EH (cell line): ENCODE data around the gene PTGR1.
A peak's percentile ranks its signal among the peaks of the same experiment; 100 is the strongest.
"Not testable (repeated sequence)": the region's sequence is repeated elsewhere in the genome, so short reads cannot be mapped to it uniquely, and the experiment has no call there.

Experiments
- DNase-seq: peaks from one replicate; pipeline ENCODE4 v3.0.0-alpha.2; 2015; ENCODE audit warnings: low read depth

Gene PTGR1

GRCh38 chr9:111599092-111599954 lies at the start of gene PTGR1:
Gene PTGR1, minus strand, starts transcription at chr9:111599647. Its CDS starts 2,225 bp downstream, at chr9:111597422.
- DNase-seq, result peak; percentile 90

- DNase-seq, result no peak
These were observed 49.6 kb upstream of the PTGR1 start for GRCh38 chr9:111649016-111649415.

GRCh38 chr9:111648066-111648465 lies 48.6 kb upstream of the PTGR1 start:
- peak; percentile 33 for DNase-seq

GRCh38 chr9:111646417-111646816 lies 47.0 kb upstream of the PTGR1 start:
- no peak for DNase-seq

- no peak for DNase-seq
These were observed 46.4 kb upstream of the PTGR1 start for GRCh38 chr9:111645806-111646205.

GRCh38 chr9:111644195-111644772 lies 44.8 kb upstream of the PTGR1 start:
- no peak for DNase-seq

GRCh38 chr9:111637421-111637950 lies 38.0 kb upstream of the PTGR1 start:
- no peak for DNase-seq

- no peak for DNase-seq
These were observed 35.4 kb upstream of the PTGR1 start for GRCh38 chr9:111634860-111635259.

- DNase-seq, result no peak
These were observed 33.9 kb upstream of the PTGR1 start for GRCh38 chr9:111633389-111633736.

GRCh38 chr9:111632695-111633388 lies 33.4 kb upstream of the PTGR1 start:
- no peak for DNase-seq

GRCh38 chr9:111632060-111632459 lies 32.6 kb upstream of the PTGR1 start:
- DNase-seq, result peak; percentile 15

GRCh38 chr9:111631214-111631971 lies 31.9 kb upstream of the PTGR1 start, which contains the start of gene DNAJC25:
Gene DNAJC25, plus strand, starts transcription at chr9:111631334. Its CDS starts 74 bp downstream, at chr9:111631408.
- DNase-seq, result peak; percentile 99

GRCh38 chr9:111630964-111631213 lies 31.4 kb upstream of the PTGR1 start:
- DNase-seq, result no peak

- DNase-seq, result no peak
These were observed 30.9 kb upstream of the PTGR1 start for GRCh38 chr9:111630182-111630963.

GRCh38 chr9:111628411-111628810 lies 29.0 kb upstream of the PTGR1 start:
- DNase-seq, result no peak

- no peak for DNase-seq
These were observed 28.0 kb upstream of the PTGR1 start for GRCh38 chr9:111627260-111627963.

- peak; percentile 89 for DNase-seq
These were observed 23.2 kb upstream of the PTGR1 start for GRCh38 chr9:111622626-111623025.

- DNase-seq, result peak; percentile 54
These were observed 22.5 kb upstream of the PTGR1 start for GRCh38 chr9:111621895-111622480.

GRCh38 chr9:111617349-111617748 lies 17.9 kb upstream of the PTGR1 start:
- not testable (repeated sequence) for DNase-seq

- peak; percentile 39 for DNase-seq
These were observed 16.5 kb upstream of the PTGR1 start for GRCh38 chr9:111615928-111616327.
